Fibroblast of lung (primary cell): ENCODE measurements around the gene TSPAN2. TPM values are rescaled to one million over a fixed set of nuclear protein-coding genes. Genes with fewer than 3 reads are reported as not detected.

Experiments
- DNase-seq, 2 donors: peaks; one replicate each; pipeline versions ENCODE4 v3.0.0 to v3.0.0-alpha.2; 2010; ENCODE audit warnings: low read depth in 2 of 2
- H2AFZ ChIP-seq: 2 replicates; pipeline ENCODE4 v1.5.1; 2012; ENCODE audit warnings: low read length, control low read depth, inconsistent platforms
- H3K27ac ChIP-seq: 2 replicates; pipeline ENCODE4 v1.5.1; 2011; ENCODE audit warnings: low read length, control low read depth; ENCODE audit not compliant: insufficient read depth
- H3K27me3 ChIP-seq: 2 replicates; pipeline ENCODE4 v1.5.1; 2011; ENCODE audit warnings: mild to moderate bottlenecking, low read length; ENCODE audit not compliant: control insufficient read depth, insufficient read depth
- H3K36me3 ChIP-seq: 2 replicates; pipeline ENCODE4 v1.5.1; 2011; ENCODE audit warnings: low read length; ENCODE audit not compliant: control insufficient read depth, insufficient read depth
- H3K4me1 ChIP-seq: 2 replicates; pipeline ENCODE4 v1.5.1; 2011; ENCODE audit warnings: low read length; ENCODE audit not compliant: control insufficient read depth, insufficient read depth; ENCODE audit errors: extremely low read depth
- H3K4me2 ChIP-seq: 2 replicates; pipeline ENCODE4 v1.5.1; 2011; ENCODE audit warnings: low read length, control low read depth; ENCODE audit not compliant: insufficient read depth; ENCODE audit errors: extremely low read depth
- H3K4me3 ChIP-seq, 4 experiments: fragments of 200-600 bp in 1 of 4; sonication (generic) in 1 of 4; replicated peaks in 1 of 4; 2 replicates each; pipeline ENCODE4 v1.5.1; 2011 to 2016; ENCODE audit warnings: low read length in 4 of 4, low read depth in 3 of 4, mild to moderate bottlenecking in 3 of 4, control low read depth in 2 of 4, inconsistent platforms in 1 of 4, mixed read lengths in 1 of 4; ENCODE audit not compliant: insufficient read depth in 1 of 4; ENCODE audit errors: control extremely low read depth in 1 of 4
- H3K79me2 ChIP-seq: 2 replicates; pipeline ENCODE4 v1.5.1; 2012; ENCODE audit warnings: mild to moderate bottlenecking, low read length, inconsistent platforms; ENCODE audit not compliant: control insufficient read depth, insufficient read depth
- H3K9ac ChIP-seq: 2 replicates; pipeline ENCODE4 v1.5.1; 2011; ENCODE audit warnings: mild to moderate bottlenecking, low read length, control low read depth; ENCODE audit not compliant: insufficient read depth
- H3K9me3 ChIP-seq: 2 replicates; pipeline ENCODE4 v1.5.1; 2012; ENCODE audit warnings: low read depth, low read length; ENCODE audit not compliant: control insufficient read depth, insufficient read depth
- H4K20me1 ChIP-seq: 2 replicates; pipeline ENCODE4 v1.5.1; 2011; ENCODE audit warnings: low read length; ENCODE audit not compliant: control insufficient read depth, insufficient read depth; ENCODE audit errors: extremely low read depth
- CTCF ChIP-seq, 2 donors: IDR thresholded peaks in 1 of 2; conservative IDR thresholded peaks in 1 of 2; 1 replicate in 1 of 2; 2 replicates in 1 of 2; pipeline ENCODE4 v1.5.1; 2011 to 2012; ENCODE audit warnings: low read length in 2 of 2, control low read depth in 1 of 2, inconsistent platforms in 1 of 2, low read depth in 1 of 2, mild to moderate bottlenecking in 1 of 2
- EZH2 ChIP-seq: IDR thresholded peaks from 2 replicates; pipeline ENCODE4 v1.5.1; 2012; ENCODE audit warnings: low read length, control low read depth, mild to moderate bottlenecking; ENCODE audit errors: missing control alignments
- polyA plus RNA-seq, 2 donors: library from polyadenylated mRNA; depleted of rRNA in 1 of 2; stranded (reverse) in 1 of 2; unstranded in 1 of 2; fragments of >200 nt; gene quantifications; 2 replicates each; pipeline ENCODE4 v1.2.1, GENCODE V29; 2011 to 2012; ENCODE audit warnings: missing spikeins in 1 of 2
- total RNA-seq: library from RNA; depleted of rRNA; stranded (reverse); fragments of >200 nt; gene quantifications from 2 replicates; pipeline ENCODE4 v1.2.1, GENCODE V29; 2014

Gene TSPAN2
- total and polyA plus RNA-seq, 2 donors (not counting 1 experiment from before 2014, with no cell fraction given), result 0.08 to 0.66 TPM

GRCh38 chr1:115121793-115122192 is 32.5 kb upstream of the TSPAN2 start:
- H3K27ac ChIP-seq, result no peak overlapping the region
- no peak overlapping the region for H3K9ac ChIP-seq
- no peaks in the 10 kb centered on the region for H3K4me1 ChIP-seq
- no peaks in the 10 kb centered on the region for H3K79me2 ChIP-seq
- no peaks in the 10 kb centered on the region for H3K9me3 ChIP-seq
- no peak overlapping the region for H3K4me2 ChIP-seq
- no peaks in the 10 kb centered on the region for H3K27me3 ChIP-seq
- no peak overlapping the region for H2AFZ ChIP-seq
- H4K20me1 ChIP-seq, result no peaks in the 10 kb centered on the region
- DNase-seq, result no peak
- TF ChIP-seq EZH2 (no peak), CTCF (conservative IDR thresholded peaks at IDR 0.05 in 1 of 2, IDR thresholded peaks at IDR 0.05 in 1 of 2; ENCODE audit: low read depth in 1 of 2, low read length in 2 of 2) (no peak)
- no peaks in the 10 kb centered on the region for H3K36me3 ChIP-seq
- no peak overlapping the region for H3K4me3 ChIP-seq

- H3K27ac ChIP-seq, result no peak overlapping the region
- no peak overlapping the region for H2AFZ ChIP-seq
- no peaks in the 10 kb centered on the region for H3K9me3 ChIP-seq
- no peaks in the 10 kb centered on the region for H4K20me1 ChIP-seq
- TF ChIP-seq CTCF (conservative IDR thresholded peaks at IDR 0.05 in 1 of 2, IDR thresholded peaks at IDR 0.05 in 1 of 2; ENCODE audit: low read depth in 1 of 2, low read length in 2 of 2) (no peak), EZH2 (no peak)
- H3K4me3 ChIP-seq, result no peak overlapping the region
- no peaks in the 10 kb centered on the region for H3K36me3 ChIP-seq
- no peak overlapping the region for H3K4me2 ChIP-seq
- no peaks in the 10 kb centered on the region for H3K27me3 ChIP-seq
- DNase-seq, result no peak
- no peak overlapping the region for H3K9ac ChIP-seq
- H3K4me1 ChIP-seq, result no peaks in the 10 kb centered on the region
- no peaks in the 10 kb centered on the region for H3K79me2 ChIP-seq
These were observed 31.0 kb upstream of the TSPAN2 start for GRCh38 chr1:115120296-115120695.

GRCh38 chr1:115118611-115119010 is 29.3 kb upstream of the TSPAN2 start:
- Histone ChIP-seq H3K4me1 (no peaks in the 10 kb centered on the region), H3K9ac (no peak overlapping the region), H3K27ac (no peak overlapping the region), H4K20me1 (no peaks in the 10 kb centered on the region), H3K36me3 (no peaks in the 10 kb centered on the region), H3K4me3 (no peak overlapping the region), H2AFZ (no peak overlapping the region), H3K4me2 (no peak overlapping the region), H3K79me2 (no peaks in the 10 kb centered on the region), H3K27me3 (no peaks in the 10 kb centered on the region), H3K9me3 (no peaks in the 10 kb centered on the region)
- peak in 1 of 2 donors; percentile 51 for DNase-seq
- TF ChIP-seq CTCF (conservative IDR thresholded peaks at IDR 0.05 in 1 of 2, IDR thresholded peaks at IDR 0.05 in 1 of 2; ENCODE audit: low read depth in 1 of 2, low read length in 2 of 2) (no peak), EZH2 (no peak)
